WTC11 (cell line): ENCODE results near the gene TRAF2. TPM values are rescaled to one million over a fixed set of nuclear protein-coding genes. Genes with fewer than 3 reads are reported as not detected.

Experiments
- ATAC-seq: fragments of 200-7000 bp; cut with Tn5 transposase; 2 replicates; pipeline ENCODE4 v1.10.0; 2021; ENCODE audit warnings: mild to moderate bottlenecking, moderate library complexity
- CTCF ChIA-PET: fragments of 300-600 bp; sonication (Branson Sonifier 250); formaldehyde crosslinking; loops from one replicate; lab custom pipeline; 2021; ENCODE audit warnings: antibody characterized with exemption; lab: Charles Lee
- POLR2A ChIA-PET: fragments of 350-600 bp; sonication (Branson Sonifier 250); formaldehyde crosslinking; loops from one replicate; lab custom pipeline; 2021; ENCODE audit warnings: antibody characterized with exemption; lab: Charles Lee
- DNase-seq: peaks from one replicate; pipeline ENCODE4 v3.0.0; 2021; ENCODE audit warnings: low spot score
- H3K27ac Mint-ChIP-seq: 2 replicates; pipeline ENCODE4 v1.8.0; 2021; ENCODE audit warnings: mixed read lengths
- H3K27me3 Mint-ChIP-seq: 2 replicates; pipeline ENCODE4 v1.8.0; 2021; ENCODE audit warnings: low read depth, mild to moderate bottlenecking, moderate library complexity, mixed read lengths
- H3K36me3 Mint-ChIP-seq: 2 replicates; pipeline ENCODE4 v1.8.0; 2021; ENCODE audit warnings: mixed read lengths
- H3K4me1 Mint-ChIP-seq: 2 replicates; pipeline ENCODE4 v1.8.0; 2022; ENCODE audit warnings: mixed read lengths
- H3K4me3 Mint-ChIP-seq: 2 replicates; pipeline ENCODE4 v1.8.0; 2021; ENCODE audit warnings: mild to moderate bottlenecking, moderate library complexity, mixed read lengths
- H3K9me3 Mint-ChIP-seq: 2 replicates; pipeline ENCODE4 v1.8.0; 2021; ENCODE audit warnings: mixed read lengths
- AR ChIP-seq: fragments of 250-450 bp; sonication (Bioruptor Pico); IDR thresholded peaks from 2 replicates; pipeline ENCODE4 v1.9.0; 2021; ENCODE audit warnings: mild to moderate bottlenecking
- ARID4B ChIP-seq: sonication (generic); formaldehyde crosslinking; IDR thresholded peaks from 2 replicates; pipeline ENCODE4 v1.8.0; 2023; ENCODE audit warnings: missing genetic modification reagents, mild to moderate bottlenecking, borderline replicate concordance
- ATF1 ChIP-seq: sonication (generic); formaldehyde crosslinking; IDR thresholded peaks from 2 replicates; pipeline ENCODE4 v1.8.1; 2023; ENCODE audit warnings: mild to moderate bottlenecking, moderate library complexity, missing genetic modification reagents
- ATF2 ChIP-seq: sonication (generic); formaldehyde crosslinking; IDR thresholded peaks from 2 replicates; pipeline ENCODE4 v1.8.1; 2022; ENCODE audit warnings: low read depth, missing genetic modification reagents, borderline replicate concordance
- CREM ChIP-seq: sonication (generic); formaldehyde crosslinking; IDR thresholded peaks from 2 replicates; pipeline ENCODE4 v1.8.1; 2022; ENCODE audit warnings: mild to moderate bottlenecking, missing genetic modification reagents, moderate library complexity
- ERG ChIP-seq: fragments of 250-450 bp; sonication (Bioruptor Pico); IDR thresholded peaks from 2 replicates; pipeline ENCODE4 v1.8.0; 2021; ENCODE audit warnings: mild to moderate bottlenecking
- IRF1 ChIP-seq: sonication (generic); formaldehyde crosslinking; IDR thresholded peaks from 2 replicates; pipeline ENCODE4 v1.8.0; 2023; ENCODE audit warnings: missing genetic modification reagents
- JAZF1 ChIP-seq: fragments of 250-450 bp; sonication (Bioruptor Pico); IDR thresholded peaks from 2 replicates; pipeline ENCODE4 v1.9.0; 2021; ENCODE audit warnings: moderate library complexity, mild to moderate bottlenecking, inconsistent platforms
- MAX ChIP-seq: sonication (generic); formaldehyde crosslinking; IDR thresholded peaks from 2 replicates; pipeline ENCODE4 v1.8.0; 2022; ENCODE audit warnings: mild to moderate bottlenecking, missing genetic modification reagents
- NFATC4 ChIP-seq: fragments of 250-450 bp; sonication (Bioruptor Pico); IDR thresholded peaks from 2 replicates; pipeline ENCODE4 v1.9.0; 2021; ENCODE audit warnings: mild to moderate bottlenecking
- NFYB ChIP-seq: sonication (generic); formaldehyde crosslinking; conservative IDR thresholded peaks from 2 replicates; pipeline ENCODE4 v1.8.0; 2022; ENCODE audit warnings: low read depth, missing genetic modification reagents
- RELA ChIP-seq: sonication (generic); formaldehyde crosslinking; IDR thresholded peaks from 2 replicates; pipeline ENCODE4 v1.8.1; 2022; ENCODE audit warnings: missing genetic modification reagents, mild to moderate bottlenecking, borderline replicate concordance
- ZMAT4 ChIP-seq: fragments of 250-450 bp; sonication (Bioruptor Pico); IDR thresholded peaks from 2 replicates; pipeline ENCODE4 v1.9.0; 2021; ENCODE audit warnings: mild to moderate bottlenecking
- ZNF219 ChIP-seq: sonication (generic); formaldehyde crosslinking; IDR thresholded peaks from 2 replicates; pipeline ENCODE4 v1.8.0; 2023; ENCODE audit warnings: missing genetic modification reagents, mild to moderate bottlenecking, borderline replicate concordance
- ZNF416 ChIP-seq: fragments of 250-450 bp; sonication (Bioruptor Pico); IDR thresholded peaks from 2 replicates; pipeline ENCODE4 v1.9.0; 2021; ENCODE audit warnings: mild to moderate bottlenecking, inconsistent platforms
- ZNF423 ChIP-seq: fragments of 250-450 bp; sonication (Bioruptor Pico); IDR thresholded peaks from 2 replicates; pipeline ENCODE4 v2.1.2; 2022; ENCODE audit warnings: mild to moderate bottlenecking, moderate library complexity
- ZNF532 ChIP-seq: fragments of 250-450 bp; sonication (Bioruptor Pico); IDR thresholded peaks from 2 replicates; pipeline ENCODE4 v1.9.0; 2021; ENCODE audit warnings: mild to moderate bottlenecking, borderline replicate concordance
- total RNA-seq: library from RNA; stranded (reverse); gene quantifications from 3 replicates; pipeline ENCODE4 v1.2.3, GENCODE V29; 2021

The TRAF2 gene
- total RNA-seq, 1 experiment from 2014 or later = 55.0 TPM

GRCh38 chr9:136949817-136950655 lies 63.7 kb downstream of the TRAF2 start (continued):
- TF ChIP-seq RELA (CRISPR knock-in tag) (0 out of 2 replicates have a peak, but pooled peaks have one; percentile 56), ZNF416 (CRISPR knock-in tag) (no peak), NFYB (CRISPR knock-in tag) (peak; percentile 100), NFATC4 (no peak), JAZF1 (no peak), ZMAT4 (CRISPR knock-in tag) (no peak), ZNF219 (no peak), ATF1 (CRISPR knock-in tag) (no peak), ARID4B (CRISPR knock-in tag) (peak; percentile 58; the same call in 1 of the 2 replicates), ZNF423 (peak; percentile 84), IRF1 (CRISPR knock-in tag) (no peak), ERG (CRISPR knock-in tag) (no peak), CREM (no peak), MAX (CRISPR knock-in tag) (peak; percentile 83), ATF2 (CRISPR knock-in tag) (no peak)

GRCh38 chr9:136950656-136951276 lies 64.5 kb downstream of the TRAF2 start:
- peak overlapping the region; percentile 72 for H3K4me3 Mint-ChIP-seq
- DNase-seq (no peak), ATAC-seq (no peak)
- no peaks in the 10 kb centered on the region for H3K9me3 Mint-ChIP-seq
- no peaks in the 10 kb centered on the region for H3K36me3 Mint-ChIP-seq
- H3K27ac Mint-ChIP-seq = no peak overlapping the region
- no peaks in the 10 kb centered on the region for H3K27me3 Mint-ChIP-seq
- ChIA-PET POLR2A (no interaction called here), CTCF (interaction anchor here (0.6 to 8.7 kb wide), 5 partner anchors 27 to 117 kb away, joined by 3 to 151 read pairs (median 8); partner anchors contain the start of gene NPDC1)
- peaks cover 7% of the 10 kb centered on the region for H3K4me1 Mint-ChIP-seq
- no peak for TF ChIP-seq AR (CRISPR knock-in tag)
- no peak for TF ChIP-seq ZNF532 (CRISPR knock-in tag)
